GM12878 (cell line): ENCODE results near the gene ARL15. TPM values are rescaled to one million over a fixed set of nuclear protein-coding genes. Genes with fewer than 3 reads are reported as not detected.

Experiments used
- ATAC-seq: fragments of 200-7000 bp; cut with Tn5 transposase; 3 replicates; pipeline ENCODE4 v1.9.1; 2020; ENCODE audit warnings: mild to moderate bottlenecking, moderate library complexity
- BruUV-seq: library from RNA; stranded (reverse); fragments of 400-500 nt; replicated peaks from 2 replicates; lab custom pipeline; 2021; lab: Mats Ljungman, UMichigan
- CTCF ChIA-PET: fragments of 300-600 bp; sonication (Branson Sonifier 250); formaldehyde crosslinking; extraction: SDS; loops from one replicate; lab custom pipeline; 2021; ENCODE audit warnings: inconsistent platforms; lab: Yijun Ruan, JAX
- POLR2A ChIA-PET: fragments of 350-600 bp; formaldehyde crosslinking; extraction: SDS; loops from one replicate; lab custom pipeline; 2021; ENCODE audit warnings: inconsistent platforms; lab: Charles Lee
- RAD21 ChIA-PET: fragments of 300-600 bp; sonication (Branson Sonifier 250); formaldehyde crosslinking; loops from one replicate; lab custom pipeline; 2023; ENCODE audit warnings: antibody characterized with exemption; ENCODE audit not compliant: unreplicated experiment; lab: Charles Lee
- SMC1A ChIA-PET: fragments of 300-600 bp; sonication (Branson Sonifier 250); formaldehyde crosslinking; loops from one replicate; lab custom pipeline; 2023; ENCODE audit not compliant: unreplicated experiment, uncharacterized antibody; lab: Charles Lee
- DNase-seq: peaks from one replicate; pipeline ENCODE4 v3.0.0-alpha.2; 2011; ENCODE audit warnings: low read depth, low spot score
- FAIRE-seq: peaks from 3 replicates; lab custom pipeline; 2011; peaks lifted over from hg19 to GRCh38; lab: Jason Lieb, UNC
- H2AFZ ChIP-seq: 2 replicates; pipeline ENCODE4 v1.6.0; 2011; ENCODE audit warnings: low read depth, low read length, control low read depth; ENCODE audit not compliant: control insufficient read depth
- H3K27ac ChIP-seq: 2 replicates; pipeline ENCODE4 v1.5.1; 2011; ENCODE audit warnings: control low read depth; ENCODE audit not compliant: control insufficient read depth, insufficient read depth
- H3K27me3 ChIP-seq, 2 experiments: replicated peaks in 1 of 2; 2 replicates each; pipeline versions ENCODE4 v1.6.0 to v1.6.1; 2011; ENCODE audit warnings: low read length in 1 of 2; ENCODE audit not compliant: control insufficient read depth in 2 of 2, insufficient read depth in 2 of 2
- H3K36me3 ChIP-seq, 2 experiments: 2 replicates each; pipeline ENCODE4 v1.5.1; 2011; ENCODE audit warnings: low read length in 1 of 2; ENCODE audit not compliant: control insufficient read depth in 2 of 2, insufficient read depth in 2 of 2
- H3K4me1 ChIP-seq: 2 replicates; pipeline ENCODE4 v1.6.1; 2011; ENCODE audit warnings: mild to moderate bottlenecking, low read length, moderate library complexity, mixed read lengths; ENCODE audit not compliant: control insufficient read depth, insufficient read depth
- H3K4me2 ChIP-seq: 2 replicates; pipeline ENCODE4 v1.6.0; 2011; ENCODE audit warnings: control low read depth; ENCODE audit not compliant: control insufficient read depth, insufficient read depth
- H3K4me3 ChIP-seq: fragments of 200-600 bp; sonication (generic); 2 replicates; pipeline ENCODE4 v1.5.1; 2016
- H3K79me2 ChIP-seq: 2 replicates; pipeline ENCODE4 v1.6.0; 2011; ENCODE audit warnings: low read length; ENCODE audit not compliant: control insufficient read depth, insufficient read depth
- H3K9ac ChIP-seq: 2 replicates; pipeline ENCODE4 v1.8.0; 2011; ENCODE audit warnings: low read length, control low read depth, mixed read lengths; ENCODE audit not compliant: control insufficient read depth, insufficient read depth
- H3K9me3 ChIP-seq: replicated peaks from 3 replicates; pipeline ENCODE4 v1.5.1; 2011; ENCODE audit warnings: mild to moderate bottlenecking, low read length; ENCODE audit not compliant: control insufficient read depth, insufficient read depth
- H4K20me1 ChIP-seq: 2 replicates; pipeline ENCODE4 v1.6.0; 2011; ENCODE audit not compliant: control insufficient read depth, insufficient read depth
- BHLHE40 ChIP-seq, 2 experiments: fragments of 450-650 bp in 1 of 2; IDR thresholded peaks; 2 replicates each; pipeline ENCODE4 v1.6.1; 2011 to 2017; ENCODE audit warnings: low read depth in 2 of 2, borderline replicate concordance in 1 of 2, improper control_type of control experiment in 1 of 2, low read length in 1 of 2, mild to moderate bottlenecking in 1 of 2
- CHD1 ChIP-seq: IDR thresholded peaks from 2 replicates; pipeline ENCODE4 v1.6.1; 2012; ENCODE audit warnings: low read depth, low read length, improper control_type of control experiment
- IKZF2 ChIP-seq, 2 experiments: fragments of 450-650 bp; IDR thresholded peaks; 2 replicates each; pipeline ENCODE4 v1.6.1; 2017; ENCODE audit warnings: mild to moderate bottlenecking in 2 of 2, moderate library complexity in 2 of 2
- RELB ChIP-seq: fragments of 450-650 bp; IDR thresholded peaks from 2 replicates; pipeline ENCODE4 v1.6.1; 2017; ENCODE audit warnings: low read depth, mild to moderate bottlenecking, moderate library complexity
- YBX1 ChIP-seq: fragments of 450-650 bp; IDR thresholded peaks from 2 replicates; pipeline ENCODE4 v1.6.1; 2016; ENCODE audit warnings: antibody characterized with exemption
- WGBS: methylation state at CpG from one replicate; pipeline ENCODE4 v1.1.6; 2016; ENCODE audit warnings: low lambda C conversion rate; ENCODE audit not compliant: insufficient replicate concordance, insufficient coverage; ENCODE audit errors: missing lambda C conversion rate; 5-methylcytosine and 5-hydroxymethylcytosine counted together
- in situ Hi-C: fragments of 300-500 bp; cut with MboI; formaldehyde crosslinking; loops from 9 replicates; pipeline ENCODE4 v1.14.3; 2018; ENCODE audit warnings: mixed read lengths
- intact Hi-C: fragments of 100-400 bp; cut with micrococcal nuclease; formaldehyde crosslinking; loops from one replicate; pipeline ENCODE4 v1.14.2; 2022; ENCODE audit not compliant: unreplicated experiment
- polyA plus RNA-seq, 11 experiments: library from polyadenylated mRNA; depleted of rRNA in 4 of 11; unstranded in 6 of 11; stranded (reverse) in 5 of 11; fragments of >200 nt; fragmentation: Nextera tagmentation in 4 of 11; fragmentation: Illumina TruSeq in 1 of 11; extraction: Ambion mirVana in 4 of 11; extraction: Trizol in 1 of 11; gene quantifications; 1 replicate in 1 of 11; 2 replicates in 10 of 11; pipeline versions ENCODE4 v1.2.1 to v1.2.3, GENCODE V29; 2011 to 2016; ENCODE audit warnings: inconsistent platforms in 2 of 11, missing spikeins in 2 of 11, low read depth in 1 of 11
- total RNA-seq, 4 experiments: library from RNA; depleted of rRNA in 3 of 4; stranded (reverse); fragments of >200 nt in 3 of 4; fragmentation: Illumina TruSeq in 1 of 4; extraction: Trizol in 1 of 4; gene quantifications; 2 replicates each; pipeline versions ENCODE4 v1.2.1 to v1.2.3, GENCODE V29; 2013 to 2021
- TF ChIP-seq, protein P1 (sequence below): fragments of 450-650 bp; conservative IDR thresholded peaks from 2 replicates; pipeline ENCODE4 v1.6.1; 2017; ENCODE audit warnings: mild to moderate bottlenecking, moderate library complexity

The ARL15 gene
- total and polyA plus RNA-seq, 10 of the 15 experiments (the other 5 are each of a cell fraction or from before 2014, with no cell fraction given) = 3.6 to 11.0 (median 7.7) TPM

GRCh38 chr5:53985796-53986195, 324.6 kb downstream of the ARL15 start:
- Histone ChIP-seq H3K9ac (no peak overlapping the region), H3K4me3 (no peak overlapping the region), H3K27ac (no peak overlapping the region), H3K79me2 (no peaks in the 10 kb centered on the region), H3K27me3 (no peaks in the 10 kb centered on the region), H3K9me3 (no peaks in the 10 kb centered on the region), H3K36me3 (no peaks in the 10 kb centered on the region), H4K20me1 (no peaks in the 10 kb centered on the region), H2AFZ (no peak overlapping the region)
- WGBS = 86% methylated on average over 5 of the region's 5 CpGs
- DNase-seq = no peak
- RAD21 ChIA-PET = no interaction called here
- SMC1A ChIA-PET = no interaction called here
- CTCF ChIA-PET = no interaction called here
- in situ Hi-C loops = no loop called here
- ATAC-seq = no peak
- intact Hi-C loops = no loop called here
- no peak for FAIRE-seq
- no TSS peak for BruUV-seq
- TF ChIP-seq RELB = no peak
- TF ChIP-seq IKZF2 (IDR thresholded peaks at IDR 0.05) = no peak
- no peak for TF ChIP-seq BHLHE40 (IDR thresholded peaks at IDR 0.05; ENCODE audit: borderline replicate concordance in 1 of 2, low read depth in 2 of 2, low read length in 1 of 2)
- TF ChIP-seq CHD1 = no peak
- TF ChIP-seq YBX1 = no peak
- TF ChIP-seq, protein P1, sequence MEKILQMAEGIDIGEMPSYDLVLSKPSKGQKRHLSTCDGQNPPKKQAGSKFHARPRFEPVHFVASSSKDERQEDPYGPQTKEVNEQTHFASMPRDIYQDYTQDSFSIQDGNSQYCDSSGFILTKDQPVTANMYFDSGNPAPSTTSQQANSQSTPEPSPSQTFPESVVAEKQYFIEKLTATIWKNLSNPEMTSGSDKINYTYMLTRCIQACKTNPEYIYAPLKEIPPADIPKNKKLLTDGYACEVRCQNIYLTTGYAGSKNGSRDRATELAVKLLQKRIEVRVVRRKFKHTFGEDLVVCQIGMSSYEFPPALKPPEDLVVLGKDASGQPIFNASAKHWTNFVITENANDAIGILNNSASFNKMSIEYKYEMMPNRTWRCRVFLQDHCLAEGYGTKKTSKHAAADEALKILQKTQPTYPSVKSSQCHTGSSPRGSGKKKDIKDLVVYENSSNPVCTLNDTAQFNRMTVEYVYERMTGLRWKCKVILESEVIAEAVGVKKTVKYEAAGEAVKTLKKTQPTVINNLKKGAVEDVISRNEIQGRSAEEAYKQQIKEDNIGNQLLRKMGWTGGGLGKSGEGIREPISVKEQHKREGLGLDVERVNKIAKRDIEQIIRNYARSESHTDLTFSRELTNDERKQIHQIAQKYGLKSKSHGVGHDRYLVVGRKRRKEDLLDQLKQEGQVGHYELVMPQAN = no peak
- TF ChIP-seq, all 136 proteins: peak for 0
- Histone ChIP-seq H3K4me2 (no peak overlapping the region), H3K4me1 (no peaks in the 10 kb centered on the region)
- POLR2A ChIA-PET = no interaction called here
